HL-60 (cell line): ENCODE measurements around the gene NIF3L1.

ENCODE experiments used
- DNase-seq, 2 experiments: peaks; one replicate each; pipeline ENCODE4 v3.0.0-alpha.2; 2010 to 2020; ENCODE audit warnings: low read depth in 1 of 2, low spot score in 1 of 2
- H3K27ac ChIP-seq: fragments of 250-450 bp; sonication (Bioruptor Pico); replicated peaks from 2 replicates; pipeline ENCODE4 v1.5.1; 2020; ENCODE audit warnings: mild to moderate bottlenecking, moderate library complexity
- H3K27me3 ChIP-seq: fragments of 250-450 bp; sonication (Bioruptor Pico); 2 replicates; pipeline ENCODE4 v1.5.1; 2021; ENCODE audit warnings: mild to moderate bottlenecking, moderate library complexity; ENCODE audit not compliant: insufficient read depth, poor library complexity, severe bottlenecking
- H3K4me3 ChIP-seq: replicated peaks from 2 replicates; pipeline ENCODE4 v1.5.1; 2011; ENCODE audit warnings: mild to moderate bottlenecking, control low read depth, low read length; ENCODE audit not compliant: insufficient read depth
- GABPA ChIP-seq: IDR thresholded peaks from 2 replicates; pipeline ENCODE4 v1.6.1; 2012; ENCODE audit warnings: low read depth
- POLR2AphosphoS5 ChIP-seq: IDR thresholded peaks from 2 replicates; pipeline ENCODE4 v1.6.1; 2012; ENCODE audit warnings: low read depth
- SPI1 ChIP-seq: IDR thresholded peaks from 2 replicates; pipeline ENCODE4 v1.6.1; 2012; ENCODE audit warnings: low read depth, mild to moderate bottlenecking, borderline replicate concordance
- TF ChIP-seq, protein P1 (sequence below): IDR thresholded peaks from 2 replicates; pipeline ENCODE4 v1.6.1; 2012; ENCODE audit warnings: low read depth; ENCODE audit not compliant: insufficient replicate concordance
- TF ChIP-seq, protein P2 (sequence below): IDR thresholded peaks from one replicate; pipeline ENCODE4 v1.5.1; 2011; ENCODE audit warnings: low read length, control low read depth, inconsistent platforms; ENCODE audit not compliant: insufficient read depth

Gene NIF3L1

DNA sequence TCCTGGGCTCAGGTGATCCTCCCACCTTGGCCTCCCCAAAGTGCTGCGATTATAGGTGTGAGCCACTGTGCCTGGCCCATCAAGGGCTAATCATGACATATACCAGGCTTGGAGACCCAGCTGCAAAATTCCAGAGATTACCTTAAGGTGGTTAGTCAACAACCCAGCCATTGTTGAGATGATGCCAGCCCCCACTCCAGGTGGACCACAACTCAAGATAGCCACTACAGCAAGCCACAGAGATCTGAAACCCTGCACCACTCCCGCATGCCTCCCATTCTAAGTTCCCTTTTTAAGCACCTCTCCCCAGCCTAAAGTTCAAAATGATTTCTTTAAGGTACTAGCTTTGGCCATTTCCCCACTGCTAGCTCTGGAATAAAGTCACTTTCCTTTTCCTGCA is 20.2 kb upstream of the NIF3L1 start:
- DNase-seq, result peak in 1 of 2 experiments; percentile 48
- Histone ChIP-seq H3K4me3 (no peak overlapping the region), H3K27ac (peak overlapping the region; percentile 41), H3K27me3 (no peaks in the 10 kb centered on the region)
- no peak for TF ChIP-seq GABPA
- TF ChIP-seq, protein P1, sequence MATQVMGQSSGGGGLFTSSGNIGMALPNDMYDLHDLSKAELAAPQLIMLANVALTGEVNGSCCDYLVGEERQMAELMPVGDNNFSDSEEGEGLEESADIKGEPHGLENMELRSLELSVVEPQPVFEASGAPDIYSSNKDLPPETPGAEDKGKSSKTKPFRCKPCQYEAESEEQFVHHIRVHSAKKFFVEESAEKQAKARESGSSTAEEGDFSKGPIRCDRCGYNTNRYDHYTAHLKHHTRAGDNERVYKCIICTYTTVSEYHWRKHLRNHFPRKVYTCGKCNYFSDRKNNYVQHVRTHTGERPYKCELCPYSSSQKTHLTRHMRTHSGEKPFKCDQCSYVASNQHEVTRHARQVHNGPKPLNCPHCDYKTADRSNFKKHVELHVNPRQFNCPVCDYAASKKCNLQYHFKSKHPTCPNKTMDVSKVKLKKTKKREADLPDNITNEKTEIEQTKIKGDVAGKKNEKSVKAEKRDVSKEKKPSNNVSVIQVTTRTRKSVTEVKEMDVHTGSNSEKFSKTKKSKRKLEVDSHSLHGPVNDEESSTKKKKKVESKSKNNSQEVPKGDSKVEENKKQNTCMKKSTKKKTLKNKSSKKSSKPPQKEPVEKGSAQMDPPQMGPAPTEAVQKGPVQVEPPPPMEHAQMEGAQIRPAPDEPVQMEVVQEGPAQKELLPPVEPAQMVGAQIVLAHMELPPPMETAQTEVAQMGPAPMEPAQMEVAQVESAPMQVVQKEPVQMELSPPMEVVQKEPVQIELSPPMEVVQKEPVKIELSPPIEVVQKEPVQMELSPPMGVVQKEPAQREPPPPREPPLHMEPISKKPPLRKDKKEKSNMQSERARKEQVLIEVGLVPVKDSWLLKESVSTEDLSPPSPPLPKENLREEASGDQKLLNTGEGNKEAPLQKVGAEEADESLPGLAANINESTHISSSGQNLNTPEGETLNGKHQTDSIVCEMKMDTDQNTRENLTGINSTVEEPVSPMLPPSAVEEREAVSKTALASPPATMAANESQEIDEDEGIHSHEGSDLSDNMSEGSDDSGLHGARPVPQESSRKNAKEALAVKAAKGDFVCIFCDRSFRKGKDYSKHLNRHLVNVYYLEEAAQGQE, result no peak
- TF ChIP-seq, protein P2, sequence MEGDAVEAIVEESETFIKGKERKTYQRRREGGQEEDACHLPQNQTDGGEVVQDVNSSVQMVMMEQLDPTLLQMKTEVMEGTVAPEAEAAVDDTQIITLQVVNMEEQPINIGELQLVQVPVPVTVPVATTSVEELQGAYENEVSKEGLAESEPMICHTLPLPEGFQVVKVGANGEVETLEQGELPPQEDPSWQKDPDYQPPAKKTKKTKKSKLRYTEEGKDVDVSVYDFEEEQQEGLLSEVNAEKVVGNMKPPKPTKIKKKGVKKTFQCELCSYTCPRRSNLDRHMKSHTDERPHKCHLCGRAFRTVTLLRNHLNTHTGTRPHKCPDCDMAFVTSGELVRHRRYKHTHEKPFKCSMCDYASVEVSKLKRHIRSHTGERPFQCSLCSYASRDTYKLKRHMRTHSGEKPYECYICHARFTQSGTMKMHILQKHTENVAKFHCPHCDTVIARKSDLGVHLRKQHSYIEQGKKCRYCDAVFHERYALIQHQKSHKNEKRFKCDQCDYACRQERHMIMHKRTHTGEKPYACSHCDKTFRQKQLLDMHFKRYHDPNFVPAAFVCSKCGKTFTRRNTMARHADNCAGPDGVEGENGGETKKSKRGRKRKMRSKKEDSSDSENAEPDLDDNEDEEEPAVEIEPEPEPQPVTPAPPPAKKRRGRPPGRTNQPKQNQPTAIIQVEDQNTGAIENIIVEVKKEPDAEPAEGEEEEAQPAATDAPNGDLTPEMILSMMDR, result no peak
- TF ChIP-seq SPI1, result no peak
- TF ChIP-seq POLR2AphosphoS5, result no peak

- Histone ChIP-seq H3K27ac (no peak overlapping the region), H3K27me3 (no peaks in the 10 kb centered on the region), H3K4me3 (no peak overlapping the region)
- DNase-seq, result no peak
- no peak for TF ChIP-seq POLR2AphosphoS5
- no peak for TF ChIP-seq GABPA
- TF ChIP-seq SPI1, result no peak
- TF ChIP-seq, protein P1, result no peak
- TF ChIP-seq, protein P2, result no peak
These were observed 18.0 kb upstream of the NIF3L1 start for GRCh38 chr2:200871151-200871550.

DNA sequence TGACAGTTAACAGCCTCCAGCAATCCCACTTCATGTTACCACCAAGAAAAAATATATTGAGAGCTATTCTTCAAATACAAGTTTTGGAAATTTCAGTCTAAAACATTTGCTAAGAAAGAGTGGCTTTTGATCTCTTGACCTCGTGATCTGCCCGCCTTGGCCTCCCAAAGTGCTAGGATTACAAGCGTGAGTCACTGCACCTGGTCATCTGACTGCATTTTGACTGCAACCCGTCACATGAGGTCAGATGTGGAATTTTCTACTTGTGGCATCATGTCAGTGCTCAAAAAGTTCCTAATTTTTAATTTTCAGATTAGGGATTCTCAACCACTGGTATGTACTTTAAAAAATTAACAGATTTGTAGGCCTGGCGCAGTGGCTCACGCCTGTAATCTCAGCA is 15.6 kb upstream of the NIF3L1 start:
- TF ChIP-seq, protein P2, result no peak
- TF ChIP-seq GABPA, result no peak
- TF ChIP-seq SPI1, result no peak
- no peak for TF ChIP-seq POLR2AphosphoS5
- TF ChIP-seq, protein P1, result no peak
- H3K27me3 ChIP-seq, result no peaks in the 10 kb centered on the region
- H3K4me3 ChIP-seq, result no peak overlapping the region
- no peak for DNase-seq
- no peak overlapping the region for H3K27ac ChIP-seq
